Endodermal cell (in vitro differentiated cells): ENCODE data around the gene FNDC11. TPM values are rescaled to one million over a fixed set of nuclear protein-coding genes. Genes with fewer than 3 reads are reported as not detected.
A peak's percentile ranks its signal among the peaks of the same experiment; 100 is the strongest.
"Not testable (repeated sequence)": the region's sequence is repeated elsewhere in the genome, so short reads cannot be mapped to it uniquely, and the experiment has no call there.

Experiments
- DNase-seq: peaks from one replicate; pipeline ENCODE4 v3.0.0-alpha.2; 2017
- H3K27ac ChIP-seq: 2 replicates; pipeline ENCODE4 v1.5.1; 2013; ENCODE audit warnings: mild to moderate bottlenecking, low read depth, low read length, moderate library complexity
- H3K27me3 ChIP-seq: 2 replicates; pipeline ENCODE4 v1.6.1; 2013; ENCODE audit warnings: mild to moderate bottlenecking, low read length, moderate library complexity; ENCODE audit not compliant: insufficient read depth, control insufficient read depth, poor library complexity, severe bottlenecking
- H3K36me3 ChIP-seq: 2 replicates; pipeline ENCODE4 v1.7.0; 2013; ENCODE audit warnings: mild to moderate bottlenecking, low read length, moderate library complexity; ENCODE audit not compliant: control insufficient read depth, insufficient read depth
- H3K4me1 ChIP-seq: one replicate; pipeline ENCODE4 v1.7.0; 2013; ENCODE audit warnings: low read length; ENCODE audit not compliant: control insufficient read depth, insufficient read depth
- H3K4me3 ChIP-seq: 2 replicates; pipeline ENCODE4 v1.5.1; 2013; ENCODE audit warnings: mild to moderate bottlenecking, low read length, moderate library complexity
- H3K9ac ChIP-seq: 2 replicates; pipeline ENCODE4 v1.6.1; 2013; ENCODE audit warnings: mild to moderate bottlenecking, low read length, moderate library complexity; ENCODE audit not compliant: poor library complexity, severe bottlenecking; ENCODE audit errors: extremely low read depth
- H3K9me3 ChIP-seq: 2 replicates; pipeline ENCODE4 v1.6.1; 2013; ENCODE audit warnings: mild to moderate bottlenecking, low read length, moderate library complexity; ENCODE audit not compliant: control insufficient read depth
- H3K27ac Mint-ChIP-seq: 2 replicates; pipeline ENCODE4 v1.8.0; 2020; ENCODE audit warnings: mixed read lengths
- H3K27me3 Mint-ChIP-seq: 2 replicates; pipeline ENCODE4 v1.8.0; 2021; ENCODE audit warnings: mild to moderate bottlenecking, mixed read lengths; ENCODE audit not compliant: insufficient read depth
- H3K36me3 Mint-ChIP-seq: 2 replicates; pipeline ENCODE4 v1.8.0; 2020; ENCODE audit warnings: low read depth, mixed read lengths
- H3K4me1 Mint-ChIP-seq: 2 replicates; pipeline ENCODE4 v1.8.0; 2020; ENCODE audit warnings: mixed read lengths
- H3K4me3 Mint-ChIP-seq: 2 replicates; pipeline ENCODE4 v1.8.0; 2020; ENCODE audit warnings: mild to moderate bottlenecking, moderate library complexity, mixed read lengths
- H3K9me3 Mint-ChIP-seq: 2 replicates; pipeline ENCODE4 v1.8.0; 2020; ENCODE audit warnings: mild to moderate bottlenecking, mixed read lengths
- WGBS, 2 experiments: methylation state at CpG; one replicate each; pipeline versions ENCODE4 v1.1.5 to v1.1.7; 2013; ENCODE audit warnings: missing lambda C conversion rate in 2 of 2, mixed read lengths in 1 of 2; ENCODE audit not compliant: insufficient coverage in 1 of 2, insufficient read length in 1 of 2; 5-methylcytosine and 5-hydroxymethylcytosine counted together
- total RNA-seq, 2 donors: library from RNA; stranded (reverse); fragmentation: NEBNext Ultra II Directional in 1 of 2; extraction: Animal tissue kit (Norgen Biotek cat#: 25700) in 1 of 2; gene quantifications; 2 replicates in 1 of 2; 3 replicates in 1 of 2; pipeline ENCODE4 v1.2.1, GENCODE V29; 2021
- TF ChIP-seq, protein P1 (sequence below): fragments of 200-600 bp; sonication (generic); conservative IDR thresholded peaks from 2 replicates; pipeline ENCODE4 v1.5.0; 2021; ENCODE audit warnings: antibody characterized with exemption, mild to moderate bottlenecking

Gene FNDC11
- total RNA-seq, 2 donors from 2014 or later = 1.8 to 2.4 TPM

DNA sequence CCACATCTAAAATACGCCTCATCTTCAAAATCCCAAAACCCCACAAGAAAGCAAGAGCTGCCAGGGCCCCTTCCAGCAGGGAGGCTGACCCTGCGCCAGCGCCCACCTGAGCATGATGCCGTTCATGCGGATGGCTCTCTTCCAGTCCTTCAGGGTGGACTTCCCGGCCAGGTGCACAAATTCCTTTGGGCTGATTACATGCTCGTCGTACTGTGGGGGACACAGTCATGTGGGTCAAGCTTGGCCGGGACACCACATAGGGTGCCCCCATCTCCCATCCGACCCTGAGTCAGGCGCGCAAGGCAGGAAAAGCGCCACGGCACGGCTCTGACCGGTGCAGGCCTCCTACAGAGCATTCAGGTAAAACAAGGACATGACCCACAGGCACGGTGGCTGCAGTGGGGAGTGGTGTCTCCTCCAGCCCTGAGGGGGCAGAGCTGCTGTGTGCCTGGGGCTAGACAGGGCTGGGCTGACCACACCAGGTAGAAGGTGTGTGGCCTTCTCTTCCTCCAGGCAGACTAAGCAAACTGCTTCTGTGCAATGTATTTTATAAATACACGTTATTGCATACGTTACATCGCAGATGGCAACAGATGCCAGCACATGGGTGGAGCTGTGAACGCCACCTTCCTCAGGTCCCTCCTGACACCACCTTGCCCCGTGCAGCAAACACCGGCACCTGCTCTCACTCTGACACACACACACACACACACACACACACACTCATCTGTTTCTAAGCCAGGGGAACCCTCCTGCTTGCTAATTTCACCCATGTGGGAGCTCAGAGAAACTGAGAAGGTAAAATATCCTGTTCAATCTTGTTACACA lies 43.9 kb downstream of the FNDC11 start:
- no peaks in the 10 kb centered on the region for H3K4me1 Mint-ChIP-seq
- H3K4me3 Mint-ChIP-seq = no peak overlapping the region
- H3K9me3 Mint-ChIP-seq = no peaks in the 10 kb centered on the region
- TF ChIP-seq, protein P1, sequence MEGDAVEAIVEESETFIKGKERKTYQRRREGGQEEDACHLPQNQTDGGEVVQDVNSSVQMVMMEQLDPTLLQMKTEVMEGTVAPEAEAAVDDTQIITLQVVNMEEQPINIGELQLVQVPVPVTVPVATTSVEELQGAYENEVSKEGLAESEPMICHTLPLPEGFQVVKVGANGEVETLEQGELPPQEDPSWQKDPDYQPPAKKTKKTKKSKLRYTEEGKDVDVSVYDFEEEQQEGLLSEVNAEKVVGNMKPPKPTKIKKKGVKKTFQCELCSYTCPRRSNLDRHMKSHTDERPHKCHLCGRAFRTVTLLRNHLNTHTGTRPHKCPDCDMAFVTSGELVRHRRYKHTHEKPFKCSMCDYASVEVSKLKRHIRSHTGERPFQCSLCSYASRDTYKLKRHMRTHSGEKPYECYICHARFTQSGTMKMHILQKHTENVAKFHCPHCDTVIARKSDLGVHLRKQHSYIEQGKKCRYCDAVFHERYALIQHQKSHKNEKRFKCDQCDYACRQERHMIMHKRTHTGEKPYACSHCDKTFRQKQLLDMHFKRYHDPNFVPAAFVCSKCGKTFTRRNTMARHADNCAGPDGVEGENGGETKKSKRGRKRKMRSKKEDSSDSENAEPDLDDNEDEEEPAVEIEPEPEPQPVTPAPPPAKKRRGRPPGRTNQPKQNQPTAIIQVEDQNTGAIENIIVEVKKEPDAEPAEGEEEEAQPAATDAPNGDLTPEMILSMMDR = no peak
- peaks cover 52% of the 10 kb centered on the region for H3K36me3 Mint-ChIP-seq
- Histone ChIP-seq H3K9ac (no peak overlapping the region), H3K9me3 (no peaks in the 10 kb centered on the region), H3K4me1 (no peaks in the 10 kb centered on the region), H3K27ac (no peak overlapping the region), H3K36me3 (peaks cover 10% of the 10 kb centered on the region), H3K4me3 (no peak overlapping the region), H3K27me3 (no peaks in the 10 kb centered on the region)
- 92 to 96% methylated on average over 15 to 23 of the region's 23 CpGs for WGBS, 2 experiments
- no peak for DNase-seq
- no peaks in the 10 kb centered on the region for H3K27me3 Mint-ChIP-seq
- peak overlapping the region; percentile 52 for H3K27ac Mint-ChIP-seq

DNA sequence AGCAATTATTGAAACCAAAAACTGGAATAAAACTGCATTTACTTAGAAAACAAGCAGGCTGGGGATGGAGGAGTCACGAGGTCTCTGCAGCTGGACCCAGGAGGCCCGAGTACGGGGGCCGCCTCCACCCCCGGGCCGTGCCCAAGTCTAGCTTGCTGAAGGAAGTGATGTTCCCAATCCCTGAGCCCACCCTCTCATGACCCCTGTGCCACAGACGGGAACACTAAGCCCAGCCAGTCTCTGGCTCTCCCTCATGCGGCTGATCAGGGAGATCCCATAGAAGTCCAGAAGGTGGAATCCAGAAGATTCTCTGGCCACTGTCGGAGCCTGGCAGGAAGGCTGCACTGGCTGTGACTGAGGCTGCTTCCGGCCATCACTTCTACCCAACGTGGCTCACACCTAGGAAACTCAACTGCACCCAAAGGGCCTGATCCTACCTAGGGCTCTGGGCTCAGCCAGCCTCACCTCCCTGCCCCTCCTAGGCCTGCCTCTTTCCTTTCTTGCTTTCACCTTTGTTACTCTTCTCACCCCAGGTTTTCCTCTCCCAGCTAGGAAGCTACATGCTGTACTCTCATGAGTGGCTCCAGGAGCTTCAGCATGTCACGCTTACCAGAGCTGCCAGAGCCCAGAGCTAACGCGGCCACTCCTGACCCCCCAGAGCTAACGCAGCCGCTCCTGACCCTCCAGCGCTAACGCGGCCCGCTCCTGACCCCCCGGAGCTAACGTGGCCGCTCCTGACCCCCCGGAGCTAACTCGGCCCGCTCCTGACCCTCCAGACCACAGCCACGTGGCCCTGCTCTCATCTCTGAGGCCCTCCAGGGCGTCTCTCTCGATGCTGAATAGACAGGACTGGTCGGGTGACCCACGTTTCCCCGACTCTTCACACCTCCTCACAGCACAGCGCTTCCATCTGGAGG lies 44.8 kb downstream of the FNDC11 start:
- no peak overlapping the region for H3K9ac ChIP-seq
- Mint-ChIP-seq H3K9me3 (no peaks in the 10 kb centered on the region), H3K4me3 (no peak overlapping the region), H3K36me3 (peaks cover 47% of the 10 kb centered on the region), H3K27ac (no peak overlapping the region), H3K4me1 (no peaks in the 10 kb centered on the region), H3K27me3 (no peaks in the 10 kb centered on the region)
- H3K27me3 ChIP-seq = no peaks in the 10 kb centered on the region
- H3K4me1 ChIP-seq = no peaks in the 10 kb centered on the region
- WGBS, 2 experiments = 92% methylated on average over 19 to 33 of the region's 33 CpGs
- H3K27ac ChIP-seq = no peak overlapping the region
- no peak for DNase-seq
- H3K36me3 ChIP-seq = peaks cover 13% of the 10 kb centered on the region
- no peaks in the 10 kb centered on the region for H3K9me3 ChIP-seq
- TF ChIP-seq, protein P1 = no peak
- no peak overlapping the region for H3K4me3 ChIP-seq

DNA sequence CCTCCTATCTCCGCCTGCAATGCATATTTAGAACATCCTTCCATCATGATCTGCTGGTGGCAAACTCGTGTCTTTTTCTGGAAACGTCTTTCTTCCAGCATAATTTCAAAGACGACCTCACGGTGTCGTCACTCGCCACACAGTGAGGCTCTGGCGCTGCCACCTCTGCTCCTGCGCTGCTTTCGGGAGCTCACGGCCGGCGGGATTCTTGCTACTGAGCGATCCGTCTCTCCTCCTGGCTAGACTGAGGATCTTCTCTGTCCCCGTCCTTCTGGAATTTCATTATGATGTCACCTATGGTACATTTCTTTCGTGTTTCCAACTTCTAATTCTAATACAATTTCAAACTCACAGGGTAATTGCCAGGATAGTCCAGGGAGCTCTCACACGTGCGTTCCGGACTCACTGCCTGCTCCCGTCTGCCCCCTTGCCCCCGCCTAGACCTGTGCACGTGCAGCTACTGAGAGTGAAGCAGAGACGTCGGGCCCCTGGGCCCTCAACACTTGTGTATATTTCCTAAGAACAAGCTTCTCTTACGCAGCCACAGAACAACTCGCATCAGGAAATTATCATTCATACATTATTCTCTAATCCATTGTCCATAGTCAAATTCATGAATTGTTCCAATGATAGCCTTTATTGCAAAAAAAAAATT lies 45.6 kb downstream of the FNDC11 start:
- DNase-seq = no peak
- Histone ChIP-seq H3K9ac (no peak overlapping the region), H3K36me3 (peaks cover 13% of the 10 kb centered on the region), H3K9me3 (no peaks in the 10 kb centered on the region), H3K27me3 (no peaks in the 10 kb centered on the region), H3K4me1 (no peaks in the 10 kb centered on the region), H3K4me3 (no peak overlapping the region), H3K27ac (no peak overlapping the region)
- H3K36me3 Mint-ChIP-seq = peaks cover 50% of the 10 kb centered on the region
- no peaks in the 10 kb centered on the region for H3K4me1 Mint-ChIP-seq
- H3K9me3 Mint-ChIP-seq = no peaks in the 10 kb centered on the region
- H3K27ac Mint-ChIP-seq = no peak overlapping the region
- H3K27me3 Mint-ChIP-seq = no peaks in the 10 kb centered on the region
- TF ChIP-seq, protein P1 = no peak
- 92% methylated on average over 24 to 27 of the region's 27 CpGs for WGBS, 2 experiments
- no peak overlapping the region for H3K4me3 Mint-ChIP-seq

DNA sequence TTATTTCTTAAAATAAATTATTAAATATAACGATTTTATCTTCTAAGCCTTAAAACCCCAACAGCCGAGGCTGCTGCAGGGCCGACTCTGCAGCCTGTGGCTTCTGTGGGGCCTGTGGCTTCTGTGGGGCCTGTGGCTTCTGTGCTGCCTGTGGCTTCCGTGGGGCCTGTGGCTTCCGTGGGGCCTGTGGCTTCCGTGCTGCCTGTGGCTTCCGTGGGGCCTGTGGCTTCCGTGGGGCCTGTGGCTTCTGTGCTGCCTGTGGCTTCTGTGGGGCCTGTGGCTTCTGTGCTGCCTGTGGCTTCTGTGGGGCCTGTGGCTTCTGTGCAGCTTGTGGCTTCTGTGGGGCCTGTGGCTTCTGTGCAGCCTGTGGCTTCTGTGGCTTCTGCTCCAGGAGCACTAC lies 47.7 kb downstream of the FNDC11 start:
- H3K27me3 ChIP-seq, H3K27ac Mint-ChIP-seq, H3K27me3 Mint-ChIP-seq, H3K4me3 ChIP-seq, H3K9ac ChIP-seq, H3K27ac ChIP-seq, H3K9me3 ChIP-seq, H3K4me1 ChIP-seq, H3K4me1 Mint-ChIP-seq, DNase-seq, H3K4me3 Mint-ChIP-seq, H3K9me3 Mint-ChIP-seq: not testable (repeated sequence)
- peaks cover 49% of the 10 kb centered on the region for H3K36me3 Mint-ChIP-seq
- 90 to 100% methylated on average over 6 to 8 of the region's 8 CpGs for WGBS, 2 experiments
- peaks cover 13% of the 10 kb centered on the region for H3K36me3 ChIP-seq
